ENCODE measurements around the gene DGCR8. TPM values are rescaled to one million over a fixed set of nuclear protein-coding genes. Genes with fewer than 3 reads are reported as not detected.
A peak's percentile ranks its signal among the peaks of the same experiment; 100 is the strongest.

The DGCR8 gene
- total RNA-seq, 1 donor from 2014 or later: 73.2 TPM

DNA sequence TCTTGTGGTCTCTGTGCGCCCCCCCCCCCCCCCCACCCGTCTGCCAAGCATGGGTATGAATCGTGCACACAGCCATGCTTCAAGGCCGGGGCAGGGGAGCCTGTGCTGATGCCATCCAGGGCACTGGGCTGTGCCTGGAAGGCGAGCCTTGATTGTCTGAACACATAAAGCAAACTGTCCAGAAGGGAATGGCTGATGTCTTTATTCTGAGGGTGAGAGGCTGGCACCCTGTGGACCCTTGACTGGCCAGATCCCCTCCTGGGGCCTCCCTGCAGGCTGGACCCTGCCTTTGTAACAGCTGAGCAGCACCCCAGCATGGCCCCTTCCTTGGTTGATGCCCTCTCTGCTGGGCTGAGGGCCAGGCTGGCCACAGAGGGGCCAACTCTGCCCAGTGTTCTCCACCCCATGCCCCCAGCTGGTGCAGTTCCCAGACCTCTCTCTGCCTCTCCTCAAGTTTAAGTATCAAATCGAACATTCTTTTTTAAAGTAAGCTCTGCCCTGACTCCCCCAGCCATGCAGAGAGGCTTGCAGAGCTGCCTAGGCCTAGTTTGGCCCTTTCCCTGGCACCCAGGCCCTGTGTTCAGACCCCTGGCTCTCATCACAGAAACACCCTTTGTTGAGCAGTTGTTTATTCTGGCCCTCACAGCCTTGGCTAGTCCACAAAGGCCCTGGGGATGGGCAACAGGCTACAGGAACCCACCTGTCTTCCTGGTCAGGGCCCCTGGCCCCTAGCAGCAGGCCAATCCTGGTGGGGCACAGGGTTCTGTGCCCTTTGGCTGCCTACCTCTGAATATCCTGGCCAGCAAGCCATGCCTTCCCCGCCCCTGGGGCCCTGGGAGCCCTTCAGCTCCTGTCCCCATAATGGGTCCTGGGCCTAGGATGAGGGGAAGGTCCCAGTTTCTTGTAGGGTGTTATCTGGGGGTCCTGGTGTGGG is 31.9 kb downstream of the DGCR8 start:
- Mint-ChIP-seq H3K4me3 (peak overlapping the region; percentile 70), H3K27me3 (no peaks in the 10 kb centered on the region), H3K36me3 (ENCODE audit: low read depth) (peaks cover 54% of the 10 kb centered on the region), H3K4me1 (peaks cover 26% of the 10 kb centered on the region), H3K9me3 (no peaks in the 10 kb centered on the region), H3K27ac (peak overlapping the region; percentile 89)
- intact Hi-C loops (cut with micrococcal nuclease): loop anchor here (10.0 kb wide), 1 partner anchor 257 kb away; the partner anchor contains the start of genes GNB1L and RTL10
- no peak for DNase-seq

DNA sequence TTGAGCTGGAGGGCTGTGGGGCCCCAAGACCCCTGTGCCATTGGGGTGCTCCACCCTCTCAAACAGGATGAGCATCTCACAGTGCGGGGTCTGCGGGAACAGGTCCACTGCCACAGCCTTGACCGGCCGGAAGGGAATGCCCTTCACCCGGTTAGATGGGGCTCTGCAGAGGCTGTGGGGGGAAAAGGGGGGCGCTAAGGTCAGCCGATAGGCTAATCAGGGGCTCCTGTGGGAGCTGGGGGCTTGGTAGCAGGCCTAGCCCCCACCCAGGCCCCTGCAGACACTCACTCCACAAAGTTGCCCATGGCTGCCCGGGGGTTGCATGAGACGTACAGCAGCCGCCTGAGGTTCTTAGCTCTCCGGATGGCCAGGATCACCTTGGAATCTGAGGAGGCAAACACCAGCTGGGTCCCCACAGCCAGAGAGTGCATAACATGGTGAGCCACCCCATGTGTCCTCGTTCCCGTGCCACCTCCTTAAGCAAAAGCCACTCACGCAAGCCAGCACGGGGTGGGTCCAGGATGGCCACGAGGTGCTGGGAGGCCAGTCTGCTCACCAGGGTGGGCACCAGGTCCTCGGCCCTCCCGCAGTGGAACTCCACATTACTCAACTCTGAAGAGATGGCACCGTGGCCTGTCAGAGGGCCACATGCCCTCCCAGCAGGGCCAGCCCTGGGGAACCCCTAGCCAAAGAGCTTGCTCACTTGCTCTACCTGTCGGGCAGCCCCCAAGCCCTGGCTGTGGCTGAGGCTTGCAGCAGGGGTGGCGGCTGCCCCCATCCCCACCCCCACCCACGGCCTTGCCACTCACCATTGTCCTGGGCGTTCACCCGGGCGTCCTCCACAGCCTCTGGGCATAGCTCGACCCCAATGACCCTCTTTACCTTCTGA is 32.8 kb downstream of the DGCR8 start:
- H3K9me3 Mint-ChIP-seq: no peaks in the 10 kb centered on the region
- H3K36me3 Mint-ChIP-seq (ENCODE audit: low read depth): peaks cover 48% of the 10 kb centered on the region
- H3K27me3 Mint-ChIP-seq: peaks cover 2% of the 10 kb centered on the region
- H3K4me1 Mint-ChIP-seq: peaks cover 26% of the 10 kb centered on the region
- DNase-seq: no peak
- intact Hi-C loops (cut with micrococcal nuclease): loop anchor here (10.0 kb wide), 1 partner anchor 258 kb away; the partner anchor contains the start of genes GNB1L and RTL10
- H3K4me3 Mint-ChIP-seq: no peak overlapping the region
- peak overlapping the region; percentile 89 for H3K27ac Mint-ChIP-seq

DNA sequence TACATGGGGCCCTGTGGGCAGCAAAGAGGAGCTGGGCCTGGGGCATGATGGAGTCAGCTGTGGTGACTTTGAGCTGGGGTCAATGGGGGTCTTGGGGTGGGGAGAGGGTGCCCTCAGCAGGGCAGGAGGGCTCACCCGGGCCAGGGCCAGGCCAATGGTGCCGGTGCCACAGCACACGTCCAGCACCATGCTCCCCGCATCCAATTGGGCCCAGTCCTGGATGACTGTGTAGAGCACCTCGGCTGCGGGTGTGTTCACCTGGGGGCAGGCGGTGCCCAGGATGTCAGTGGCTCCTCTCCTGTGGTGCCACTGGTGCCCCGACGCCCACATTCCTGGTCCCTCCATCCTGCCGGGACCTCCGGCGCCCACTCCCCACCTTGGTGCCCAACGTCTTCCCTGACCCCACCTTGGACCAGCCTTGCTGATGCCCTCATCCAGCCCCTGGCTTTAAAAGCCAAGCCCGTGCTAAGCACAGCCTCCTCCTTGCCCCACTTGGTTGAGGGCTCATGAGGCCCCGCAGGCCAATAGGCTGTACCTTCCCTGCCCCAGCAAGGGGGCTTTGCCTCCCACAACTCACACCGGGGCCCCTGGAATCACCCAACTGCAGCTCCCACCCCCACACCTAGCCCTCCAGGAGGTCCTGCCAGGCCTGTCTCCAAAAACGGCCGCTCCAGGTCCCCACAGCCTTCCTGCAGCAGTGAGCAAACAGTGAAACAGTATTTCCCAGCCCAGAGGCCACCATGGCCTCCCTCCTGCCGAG is 33.7 kb downstream of the DGCR8 start:
- intact Hi-C loops (cut with micrococcal nuclease): loop anchor here (10.0 kb wide), 1 partner anchor 259 kb away; the partner anchor contains the start of genes GNB1L and RTL10
- DNase-seq: no peak
- H3K4me1 Mint-ChIP-seq: peaks cover 29% of the 10 kb centered on the region
- H3K36me3 Mint-ChIP-seq (ENCODE audit: low read depth): peaks cover 49% of the 10 kb centered on the region
- H3K4me3 Mint-ChIP-seq: peak overlapping the region; percentile 45
- H3K27ac Mint-ChIP-seq: peak overlapping the region; percentile 78
- peaks cover 2% of the 10 kb centered on the region for H3K27me3 Mint-ChIP-seq
- H3K9me3 Mint-ChIP-seq: no peaks in the 10 kb centered on the region

DNA sequence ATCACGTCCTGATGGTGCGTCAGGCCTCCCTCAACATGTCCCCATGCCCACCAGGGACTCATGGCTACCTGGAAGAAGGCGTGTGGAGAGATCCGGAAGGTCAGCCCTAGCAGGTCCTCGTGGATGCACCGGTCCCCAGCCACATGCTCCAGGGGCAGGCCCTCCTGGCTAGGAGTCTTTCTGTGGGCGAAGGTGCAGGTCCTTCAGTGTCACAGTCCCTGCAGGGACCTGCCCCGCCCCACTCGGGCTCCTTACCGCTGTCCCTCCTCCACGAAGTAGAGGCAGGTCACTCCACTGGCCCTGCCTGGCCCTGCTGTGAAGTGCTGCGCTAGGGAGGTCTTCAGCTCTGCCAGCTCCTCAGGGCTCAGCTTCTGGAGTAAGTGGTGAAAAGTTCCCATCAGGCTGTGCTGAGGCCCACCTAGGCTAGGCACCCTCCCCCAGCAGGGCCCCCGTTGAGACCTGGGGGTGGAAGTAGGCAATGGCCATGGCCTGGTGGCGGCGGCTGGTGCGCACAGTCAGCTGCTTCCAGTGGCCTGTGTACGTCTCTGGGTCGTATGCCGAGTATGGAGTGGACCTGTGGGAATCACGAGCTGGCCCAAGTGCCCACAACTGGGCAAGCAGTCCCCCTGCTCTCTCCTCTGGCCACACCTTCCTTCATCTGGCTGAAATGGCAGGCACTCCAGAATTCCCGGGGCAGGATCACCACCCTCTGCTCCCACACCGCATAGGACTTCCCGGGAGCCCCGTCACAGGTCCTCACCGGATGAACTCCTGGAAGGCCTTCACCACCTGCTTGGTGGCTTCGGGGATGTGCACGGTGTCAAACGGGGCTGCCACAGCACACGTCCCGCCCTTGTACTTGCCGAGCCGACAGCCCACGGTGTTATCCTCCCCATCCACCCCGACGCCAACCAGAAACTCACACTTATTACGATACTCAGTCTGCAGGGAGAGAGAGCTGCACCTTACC is 34.8 kb downstream of the DGCR8 start:
- intact Hi-C loops (cut with micrococcal nuclease): loop anchor here (5.0 to 10.0 kb wide), 5 partner anchors 92 to 972 kb away; partner anchors contain the start of genes ESS2, GNB1L, MED15 and RTL10
- Mint-ChIP-seq H3K36me3 (ENCODE audit: low read depth) (peaks cover 56% of the 10 kb centered on the region), H3K4me3 (peak overlapping the region; percentile 96), H3K27me3 (peaks cover 2% of the 10 kb centered on the region), H3K9me3 (no peaks in the 10 kb centered on the region), H3K4me1 (peaks cover 37% of the 10 kb centered on the region), H3K27ac (peak overlapping the region; percentile 82)
- no peak for DNase-seq

DNA sequence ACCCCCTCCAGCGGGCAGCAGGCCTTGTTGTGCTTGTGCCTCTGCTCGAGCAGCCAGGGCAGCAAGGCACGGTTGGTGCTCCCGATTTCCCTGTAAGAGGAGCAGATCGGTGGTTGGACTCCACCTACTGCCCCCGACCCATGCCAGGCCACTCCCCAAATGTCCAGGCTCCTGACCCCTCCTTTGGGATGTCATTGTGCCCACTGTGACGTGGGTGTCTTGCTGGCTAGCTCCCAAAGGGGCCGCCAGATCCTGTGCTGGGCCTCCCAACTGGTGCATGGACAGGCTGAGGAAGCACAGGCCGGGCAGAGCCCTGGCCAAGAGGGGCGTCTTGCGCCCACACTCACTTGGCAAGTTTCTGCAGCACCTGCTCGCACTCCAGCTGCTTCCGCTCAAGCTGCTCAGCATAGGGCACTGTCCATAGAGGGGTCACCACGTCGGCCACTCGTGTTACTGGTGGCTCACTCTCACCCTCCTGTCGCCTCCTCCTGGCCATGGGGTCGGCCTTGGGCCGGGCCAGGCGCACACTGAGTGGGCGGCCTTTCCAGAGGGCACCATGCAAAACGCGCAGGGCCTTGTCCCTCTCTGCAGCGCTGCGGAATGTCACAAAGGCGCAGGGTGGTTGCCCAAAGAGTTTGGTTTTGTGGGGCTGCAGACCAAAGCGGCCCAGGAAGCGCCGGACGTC is 35.8 kb downstream of the DGCR8 start, which contains the start of gene RANBP1:
TSS of gene RANBP1 (plus strand) at position 414 of the 685 bp plus-strand sequence. CDS start at position 495, 81 bp downstream.
- Mint-ChIP-seq H3K27ac (peak within 1 kb of the TSS; percentile 96), H3K36me3 (ENCODE audit: low read depth) (peaks cover 58% of the 10 kb centered on the region), H3K4me3 (peak within 1 kb of the TSS; percentile 96), H3K4me1 (peaks cover 42% of the 10 kb centered on the region), H3K9me3 (no peaks in the 10 kb centered on the region), H3K27me3 (peaks cover 2% of the 10 kb centered on the region)
- DNase-seq: no peak
- intact Hi-C loops (cut with micrococcal nuclease): loop anchor here (5.0 to 10.0 kb wide), 5 partner anchors 94 to 974 kb away; partner anchors contain the start of genes ESS2, GNB1L, MED15 and RTL10

DNA sequence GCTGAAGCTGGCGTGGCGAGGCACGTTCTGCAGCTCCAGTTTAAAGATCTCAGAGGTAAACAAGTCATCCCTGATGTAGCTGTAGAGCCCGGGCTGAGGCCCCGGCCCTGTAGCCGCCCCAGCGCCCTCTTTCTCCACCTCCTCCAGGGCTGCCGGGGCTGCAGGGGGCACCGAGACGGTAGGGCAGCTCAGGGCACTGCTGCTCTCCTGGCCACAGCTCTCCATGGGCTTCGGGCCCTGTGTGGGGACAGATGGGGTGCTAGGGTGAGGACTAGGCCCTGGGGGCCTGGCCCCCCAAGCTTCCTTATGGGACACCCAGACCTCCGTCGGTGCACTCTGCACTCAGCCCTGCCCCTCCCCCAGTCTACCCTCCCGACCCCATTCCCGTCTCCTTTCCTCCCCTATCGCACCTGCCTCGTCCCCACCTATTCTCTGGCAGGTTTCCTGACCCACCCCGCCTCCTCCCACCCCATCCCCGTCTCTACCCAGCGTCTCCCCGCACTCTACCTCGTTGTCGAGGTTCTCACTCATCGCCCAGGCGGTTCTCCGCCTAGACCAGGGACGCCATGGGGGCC is 36.4 kb downstream of the DGCR8 start:
- intact Hi-C loops (cut with micrococcal nuclease): loop anchor here (5.0 to 10.0 kb wide), 5 partner anchors 94 to 974 kb away; partner anchors contain the start of genes ESS2, GNB1L, MED15 and RTL10
- no peak for DNase-seq
- peak overlapping the region; percentile 96 for H3K27ac Mint-ChIP-seq
- H3K9me3 Mint-ChIP-seq: no peaks in the 10 kb centered on the region
- peak overlapping the region; percentile 96 for H3K4me3 Mint-ChIP-seq
- peaks cover 35% of the 10 kb centered on the region for H3K4me1 Mint-ChIP-seq
- H3K36me3 Mint-ChIP-seq (ENCODE audit: low read depth): peaks cover 58% of the 10 kb centered on the region
- H3K27me3 Mint-ChIP-seq: peaks cover 2% of the 10 kb centered on the region

DNA sequence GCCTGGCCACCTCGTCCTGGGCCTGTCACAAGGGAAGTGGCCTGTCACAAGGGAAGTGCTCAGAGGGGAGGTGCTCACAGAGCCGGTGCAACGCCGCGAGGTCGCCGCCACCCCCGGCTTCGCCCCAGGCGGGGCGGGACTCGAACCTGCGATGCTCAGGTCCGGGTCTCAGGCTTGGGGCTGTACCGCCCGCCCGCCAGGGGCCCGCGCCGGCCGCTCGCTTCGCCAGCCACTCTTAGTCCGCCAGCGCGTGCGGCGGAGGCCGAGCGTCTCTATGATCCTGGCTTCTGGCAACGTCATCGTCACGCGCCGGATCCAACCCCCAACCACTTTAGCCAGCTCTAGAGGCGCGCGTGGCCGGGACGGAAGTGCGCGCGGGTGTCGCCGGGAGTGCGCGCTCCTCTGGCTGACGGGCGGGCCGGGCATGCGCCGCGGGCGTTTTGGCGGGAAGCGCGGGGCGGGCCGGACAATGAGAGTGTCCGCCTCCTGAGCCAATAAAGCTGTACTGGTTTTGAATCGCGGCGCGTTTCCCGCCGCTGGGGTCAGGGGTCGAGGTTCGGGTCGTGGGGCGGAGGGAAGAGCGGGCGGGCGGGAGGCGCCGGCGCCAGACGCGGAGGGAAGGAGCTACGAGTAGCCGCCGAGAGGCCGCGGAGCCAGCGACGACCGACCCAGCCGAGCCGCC is 37.1 kb downstream of the DGCR8 start, which contains the start of gene TRMT2A:
TSS of gene TRMT2A (minus strand) at position 276 of the 682 bp plus-strand sequence. CDS start 320 bp downstream, outside the sequence.
- intact Hi-C loops (cut with micrococcal nuclease): loop anchor here (1.0 to 10.0 kb wide), 8 partner anchors 14 to 975 kb away; partner anchors contain the start of genes DGCR8, ESS2, GNB1L and MED15
- Mint-ChIP-seq H3K27ac (peak within 1 kb of the TSS; percentile 96), H3K36me3 (ENCODE audit: low read depth) (peaks cover 61% of the 10 kb centered on the region), H3K4me1 (peaks cover 33% of the 10 kb centered on the region), H3K4me3 (peak within 1 kb of the TSS; percentile 96), H3K9me3 (no peaks in the 10 kb centered on the region), H3K27me3 (peaks cover 2% of the 10 kb centered on the region)
- peak; percentile 99 for DNase-seq

DNA sequence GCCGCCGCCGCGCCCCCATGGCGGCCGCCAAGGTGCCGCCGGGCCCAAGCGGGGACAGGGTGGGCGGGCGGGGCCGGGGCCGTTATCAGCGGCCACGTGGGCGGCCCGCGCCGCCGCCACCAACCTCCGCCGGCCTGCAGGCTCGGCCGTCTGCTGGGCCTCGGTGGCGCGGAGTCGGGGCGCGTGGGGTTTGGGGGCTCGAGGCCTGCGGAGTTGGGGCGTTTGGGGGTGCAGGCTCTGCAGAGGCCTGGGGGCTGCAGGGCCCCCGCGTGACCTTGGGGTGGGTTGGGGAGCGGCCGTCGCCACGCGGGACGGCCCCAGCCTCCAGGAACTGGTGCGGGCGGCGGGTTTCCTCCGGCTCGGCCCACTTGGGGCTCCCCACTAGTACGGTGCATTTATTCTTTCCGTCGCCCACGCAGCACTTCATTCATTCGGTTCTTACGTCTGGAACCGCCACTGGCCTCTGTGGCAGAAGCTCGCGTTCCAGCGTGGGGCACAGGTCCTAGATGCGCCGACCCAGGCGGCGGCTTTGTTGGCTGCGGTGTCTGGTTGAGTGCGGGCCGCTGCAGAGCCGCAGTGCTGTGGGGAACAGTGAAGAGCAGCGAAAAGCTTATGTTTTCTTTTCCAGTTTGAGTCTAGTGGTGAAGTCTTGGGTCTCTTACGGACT is 37.7 kb downstream of the DGCR8 start:
- H3K9me3 Mint-ChIP-seq: no peaks in the 10 kb centered on the region
- intact Hi-C loops (cut with micrococcal nuclease): loop anchor here (1.0 to 10.0 kb wide), 8 partner anchors 14 to 975 kb away; partner anchors contain the start of genes DGCR8, ESS2, GNB1L and MED15
- H3K36me3 Mint-ChIP-seq (ENCODE audit: low read depth): peaks cover 66% of the 10 kb centered on the region
- peak overlapping the region; percentile 85 for H3K27ac Mint-ChIP-seq
- H3K4me1 Mint-ChIP-seq: peaks cover 35% of the 10 kb centered on the region
- peaks cover 2% of the 10 kb centered on the region for H3K27me3 Mint-ChIP-seq
- DNase-seq: peak; percentile 88
- peak overlapping the region; percentile 96 for H3K4me3 Mint-ChIP-seq

DNA sequence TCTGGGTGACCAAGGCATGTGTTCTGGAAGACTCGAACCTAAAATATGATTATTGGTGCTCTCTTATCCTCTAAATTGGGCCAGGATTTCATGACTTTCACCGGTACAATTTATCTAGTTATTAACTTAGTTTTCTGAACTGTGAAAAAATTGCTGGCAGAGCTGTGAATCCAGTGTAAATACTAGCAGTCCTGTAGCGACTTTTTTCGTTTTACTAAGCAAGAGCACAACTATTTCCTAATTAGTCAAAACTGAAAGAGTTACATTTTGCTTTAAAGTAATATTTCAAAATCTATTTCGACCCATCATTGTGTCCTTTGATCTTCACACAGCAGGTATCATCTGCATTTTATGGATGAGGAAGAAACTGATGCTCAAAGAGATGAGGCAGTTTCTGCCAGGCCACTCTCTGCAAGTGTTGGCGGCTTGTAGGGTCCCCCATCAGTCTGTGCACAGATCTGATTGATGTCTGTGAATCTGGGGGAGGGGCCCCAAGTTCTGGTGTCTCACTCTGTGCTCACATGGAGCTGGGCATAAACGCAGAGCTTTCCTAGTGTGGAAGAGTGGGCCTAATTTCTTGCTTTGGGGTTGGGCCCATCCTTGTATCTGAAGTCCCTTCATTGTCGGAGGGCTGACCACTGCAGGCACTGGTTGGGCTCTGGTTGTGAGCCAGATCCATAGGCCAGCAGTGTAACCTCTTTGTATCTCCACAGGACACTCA is 38.4 kb downstream of the DGCR8 start:
- Mint-ChIP-seq H3K4me3 (peak overlapping the region; percentile 96), H3K36me3 (ENCODE audit: low read depth) (peaks cover 68% of the 10 kb centered on the region), H3K27me3 (peaks cover 2% of the 10 kb centered on the region), H3K4me1 (peaks cover 37% of the 10 kb centered on the region), H3K9me3 (no peaks in the 10 kb centered on the region), H3K27ac (peak overlapping the region; percentile 85)
- intact Hi-C loops (cut with micrococcal nuclease): loop anchor here (5.0 to 10.0 kb wide), 5 partner anchors 96 to 976 kb away; partner anchors contain the start of genes ESS2, GNB1L, MED15 and RTL10
- no peak for DNase-seq

Measured in activated CD4-positive, alpha-beta T cell treated with anti-CD3 and anti-CD28 coated beads, Interleukin-2, amount 10 ng/mL, durations not matched to agents 24 days and 14 days (primary cell).